ENCODE measurements around the gene CLCNKB. TPM values are rescaled to one million over a fixed set of nuclear protein-coding genes. Genes with fewer than 3 reads are reported as not detected.
"Not testable (repeated sequence)": the region's sequence is repeated elsewhere in the genome, so short reads cannot be mapped to it uniquely, and the experiment has no call there.

Gene CLCNKB
- total RNA-seq, 1 experiment from 2014 or later: 0.81 TPM

GRCh38 chr1:16055613-16056520 lies 12.3 kb downstream of the CLCNKB start (continued):
- no peak for TF ChIP-seq ELF1 (IDR thresholded peaks at IDR 0.05; ENCODE audit: borderline replicate concordance, low read depth)
- no peak for TF ChIP-seq FOSL1 (IDR thresholded peaks at IDR 0.05; ENCODE audit: low read depth)
- TF ChIP-seq JUND (IDR thresholded peaks at IDR 0.05): no peak
- TF ChIP-seq EZH2phosphoT487 (IDR thresholded peaks at IDR 0.05; ENCODE audit: borderline replicate concordance): no peak
- TF ChIP-seq SP1 (IDR thresholded peaks at IDR 0.05; ENCODE audit: low read depth): no peak

- BruUV-seq (replicated peaks); H3K36me3 ChIP-seq (ENCODE audit: control insufficient read depth in 1 of 2, insufficient read depth in 2 of 2, low read length in 2 of 2); H3K4me3 ChIP-seq (replicated peaks in 1 of 2; ENCODE audit: low read depth in 1 of 2, low read length in 2 of 2); DNase-seq (ENCODE audit: low read depth, low spot score); H3K27ac ChIP-seq (ENCODE audit: low read depth, low read length); H3K9me3 ChIP-seq (ENCODE audit: control insufficient read depth in 1 of 2, insufficient read depth in 1 of 2, low read depth in 1 of 2, low read length in 2 of 2); H3K27me3 ChIP-seq (ENCODE audit: insufficient read depth, low read length); RAD21 ChIA-PET (ENCODE audit: low non-redundant PET in 1 of 2, low total read pairs in 2 of 2, uncharacterized antibody in 2 of 2, unreplicated experiment in 2 of 2); H3K79me2 ChIP-seq (ENCODE audit: insufficient read depth, low read length); H3K4me1 ChIP-seq (ENCODE audit: control insufficient read depth in 1 of 2, insufficient read depth in 2 of 2, low read length in 2 of 2); POLR2A ChIA-PET; H3K4me2 ChIP-seq (ENCODE audit: low read length); H2AFZ ChIP-seq (ENCODE audit: low read depth, low read length, poor library complexity, severe bottlenecking); H3K9ac ChIP-seq (ENCODE audit: low read length); H4K20me1 ChIP-seq (ENCODE audit: insufficient read depth); ATAC-seq; H3K9me2 ChIP-seq (ENCODE audit: insufficient read depth): not testable (repeated sequence)
- intact Hi-C loops (cut with micrococcal nuclease): loop anchor here (1.0 kb wide), 1 partner anchor 47 kb away; no protein-coding TSS in a partner anchor
- CTCF ChIA-PET: interaction anchor here (0.6 to 1.7 kb wide), 2 partner anchors 12 to 37 kb away, joined by 5 read pairs; no protein-coding TSS in a partner anchor
These were observed 12.9 kb downstream of the CLCNKB start for GRCh38 chr1:16056521-16056912.

GRCh38 chr1:16057314-16057915 lies 13.8 kb downstream of the CLCNKB start:
- H3K79me2 ChIP-seq (ENCODE audit: insufficient read depth, low read length); H3K27me3 ChIP-seq (ENCODE audit: insufficient read depth, low read length); H3K27ac ChIP-seq (ENCODE audit: low read depth, low read length); RAD21 ChIA-PET (ENCODE audit: low non-redundant PET in 1 of 2, low total read pairs in 2 of 2, uncharacterized antibody in 2 of 2, unreplicated experiment in 2 of 2); DNase-seq (ENCODE audit: low read depth, low spot score); ATAC-seq; BruUV-seq (replicated peaks); H3K9me2 ChIP-seq (ENCODE audit: insufficient read depth); H3K4me2 ChIP-seq (ENCODE audit: low read length); H3K36me3 ChIP-seq (ENCODE audit: control insufficient read depth in 1 of 2, insufficient read depth in 2 of 2, low read length in 2 of 2); H2AFZ ChIP-seq (ENCODE audit: low read depth, low read length, poor library complexity, severe bottlenecking); intact Hi-C loops (cut with micrococcal nuclease); POLR2A ChIA-PET; H3K9ac ChIP-seq (ENCODE audit: low read length); H3K4me1 ChIP-seq (ENCODE audit: control insufficient read depth in 1 of 2, insufficient read depth in 2 of 2, low read length in 2 of 2); H3K9me3 ChIP-seq (ENCODE audit: control insufficient read depth in 1 of 2, insufficient read depth in 1 of 2, low read depth in 1 of 2, low read length in 2 of 2); CTCF ChIA-PET; H3K4me3 ChIP-seq (replicated peaks in 1 of 2; ENCODE audit: low read depth in 1 of 2, low read length in 2 of 2); H4K20me1 ChIP-seq (ENCODE audit: insufficient read depth): not testable (repeated sequence)

GRCh38 chr1:16058394-16059120 lies 15.0 kb downstream of the CLCNKB start:
- H2AFZ ChIP-seq (ENCODE audit: low read depth, low read length, poor library complexity, severe bottlenecking); H3K36me3 ChIP-seq (ENCODE audit: control insufficient read depth in 1 of 2, insufficient read depth in 2 of 2, low read length in 2 of 2); H3K9me2 ChIP-seq (ENCODE audit: insufficient read depth); H3K27ac ChIP-seq (ENCODE audit: low read depth, low read length); H3K79me2 ChIP-seq (ENCODE audit: insufficient read depth, low read length); DNase-seq (ENCODE audit: low read depth, low spot score); RAD21 ChIA-PET (ENCODE audit: low non-redundant PET in 1 of 2, low total read pairs in 2 of 2, uncharacterized antibody in 2 of 2, unreplicated experiment in 2 of 2); H3K9ac ChIP-seq (ENCODE audit: low read length); H3K9me3 ChIP-seq (ENCODE audit: control insufficient read depth in 1 of 2, insufficient read depth in 1 of 2, low read depth in 1 of 2, low read length in 2 of 2); H3K4me1 ChIP-seq (ENCODE audit: control insufficient read depth in 1 of 2, insufficient read depth in 2 of 2, low read length in 2 of 2); ATAC-seq; H3K4me3 ChIP-seq (replicated peaks in 1 of 2; ENCODE audit: low read depth in 1 of 2, low read length in 2 of 2); CTCF ChIA-PET; H3K27me3 ChIP-seq (ENCODE audit: insufficient read depth, low read length); intact Hi-C loops (cut with micrococcal nuclease); BruUV-seq (replicated peaks); H3K4me2 ChIP-seq (ENCODE audit: low read length); H4K20me1 ChIP-seq (ENCODE audit: insufficient read depth): not testable (repeated sequence)
- POLR2A ChIA-PET: interaction anchor here (0.9 kb wide), 1 partner anchor 62 kb away, joined by 3 read pairs; no protein-coding TSS in a partner anchor

Data from HCT116 (cell line).